IMR-90 (cell line): ENCODE results near the gene RNFT2. TPM values are rescaled to one million over a fixed set of nuclear protein-coding genes. Genes with fewer than 3 reads are reported as not detected.
A peak's percentile ranks its signal among the peaks of the same experiment; 100 is the strongest.

ENCODE experiments used
- ATAC-seq: fragments of 200-7000 bp; cut with Tn5 transposase; 2 replicates; pipeline ENCODE4 v1.9.1; 2020; ENCODE audit warnings: low read depth, mild to moderate bottlenecking, moderate library complexity
- BruUV-seq: library from RNA; stranded (reverse); fragments of 400-500 nt; replicated peaks from 2 replicates; lab custom pipeline; 2021; lab: Mats Ljungman, UMichigan
- CTCF ChIA-PET: fragments of 300-600 bp; formaldehyde crosslinking; extraction: SDS; loops from one replicate; lab custom pipeline; 2021; ENCODE audit warnings: antibody characterized with exemption; lab: Yijun Ruan, JAX
- POLR2A ChIA-PET: fragments of 300-600 bp; sonication (Branson Sonifier 250); formaldehyde crosslinking; loops from one replicate; lab custom pipeline; 2022; ENCODE audit warnings: antibody characterized with exemption; ENCODE audit not compliant: unreplicated experiment; lab: Charles Lee
- DNase-seq: peaks from one replicate; pipeline ENCODE4 v3.0.0; 2013
- H2AFZ ChIP-seq: replicated peaks from 2 replicates; pipeline ENCODE3; 2013; ENCODE audit warnings: low read length, mild to moderate bottlenecking; ENCODE audit not compliant: poor library complexity
- H2AK5ac ChIP-seq: 2 replicates; pipeline ENCODE4 v1.6.1; 2013; ENCODE audit warnings: low read depth, low read length, inconsistent platforms
- H2AK9ac ChIP-seq: replicated peaks from 2 replicates; pipeline ENCODE3; 2013; ENCODE audit warnings: mild to moderate bottlenecking, low read depth, low read length, moderate library complexity; ENCODE audit not compliant: poor library complexity
- H2BK120ac ChIP-seq: 2 replicates; pipeline ENCODE4 v1.6.1; 2013; ENCODE audit warnings: low read depth, low read length, inconsistent platforms
- H2BK15ac ChIP-seq: 3 replicates; pipeline ENCODE4 v1.6.1; 2013; ENCODE audit warnings: low read depth, low read length, inconsistent platforms
- H2BK20ac ChIP-seq: 2 replicates; pipeline ENCODE4 v1.6.1; 2013; ENCODE audit warnings: low read depth, mild to moderate bottlenecking, inconsistent platforms, low read length, moderate library complexity
- H2BK5ac ChIP-seq: 2 replicates; pipeline ENCODE4 v1.6.1; 2013; ENCODE audit warnings: mild to moderate bottlenecking, low read depth, low read length, inconsistent platforms; ENCODE audit not compliant: poor library complexity, severe bottlenecking
- H3K14ac ChIP-seq: replicated peaks from 2 replicates; pipeline ENCODE4 v1.6.1; 2013; ENCODE audit warnings: low read depth, low read length, inconsistent platforms
- H3K18ac ChIP-seq: 2 replicates; pipeline ENCODE4 v1.6.1; 2013; ENCODE audit warnings: low read depth, low read length, control low read depth
- H3K23ac ChIP-seq: 2 replicates; pipeline ENCODE4 v1.6.1; 2013; ENCODE audit warnings: low read depth, low read length, inconsistent platforms
- H3K27ac ChIP-seq: 2 replicates; pipeline ENCODE4 v1.5.1; 2013; ENCODE audit warnings: mild to moderate bottlenecking, control low read depth, low read length; ENCODE audit not compliant: insufficient read depth
- H3K27me3 ChIP-seq: 2 replicates; pipeline ENCODE4 v1.6.1; 2013; ENCODE audit warnings: low read length; ENCODE audit not compliant: control insufficient read depth, insufficient read depth
- H3K36me3 ChIP-seq: 2 replicates; pipeline ENCODE4 v1.6.1; 2013; ENCODE audit warnings: low read length, mixed read lengths; ENCODE audit not compliant: control insufficient read depth, insufficient read depth
- H3K4ac ChIP-seq: 2 replicates; pipeline ENCODE4 v1.6.1; 2013; ENCODE audit warnings: low read depth, low read length, inconsistent platforms
- H3K4me1 ChIP-seq: 2 replicates; pipeline ENCODE4 v1.6.1; 2013; ENCODE audit warnings: low read length, mixed read lengths; ENCODE audit not compliant: control insufficient read depth, insufficient read depth
- H3K4me2 ChIP-seq: 2 replicates; pipeline ENCODE4 v1.6.1; 2013; ENCODE audit warnings: low read depth, mild to moderate bottlenecking, control low read depth, low read length, moderate library complexity
- H3K4me3 ChIP-seq: 2 replicates; pipeline ENCODE4 v1.5.1; 2013; ENCODE audit warnings: low read depth, mild to moderate bottlenecking, control low read depth, low read length, moderate library complexity; ENCODE audit not compliant: insufficient read depth
- H3K56ac ChIP-seq: 2 replicates; pipeline ENCODE4 v1.6.1; 2013; ENCODE audit warnings: low read length, inconsistent platforms; ENCODE audit not compliant: insufficient read depth; ENCODE audit errors: extremely low read depth
- H3K79me1 ChIP-seq, 2 experiments: 2 replicates each; pipeline ENCODE4 v1.6.1; 2013; ENCODE audit warnings: low read length in 2 of 2, inconsistent platforms in 1 of 2, low read depth in 1 of 2
- H3K9ac ChIP-seq: 2 replicates; pipeline ENCODE4 v1.6.1; 2013; ENCODE audit warnings: low read depth, low read length, control low read depth
- H3K9me1 ChIP-seq: 2 replicates; pipeline ENCODE4 v1.6.1; 2013; ENCODE audit warnings: low read length, inconsistent platforms; ENCODE audit not compliant: insufficient read depth
- H3K9me3 ChIP-seq: 2 replicates; pipeline ENCODE4 v1.6.1; 2013; ENCODE audit warnings: low read length; ENCODE audit not compliant: control insufficient read depth, insufficient read depth
- H4K20me1 ChIP-seq: 2 replicates; pipeline ENCODE4 v1.6.1; 2013; ENCODE audit warnings: low read length, inconsistent platforms; ENCODE audit not compliant: insufficient read depth
- H4K5ac ChIP-seq: 2 replicates; pipeline ENCODE4 v1.6.1; 2013; ENCODE audit warnings: mild to moderate bottlenecking, low read depth, low read length, control low read depth
- H4K8ac ChIP-seq, 2 experiments: 2 replicates each; pipeline ENCODE4 v1.6.1; 2013; ENCODE audit warnings: low read depth in 2 of 2, low read length in 2 of 2, control low read depth in 1 of 2, inconsistent platforms in 1 of 2
- H4K91ac ChIP-seq: 2 replicates; pipeline ENCODE4 v1.6.1; 2013; ENCODE audit warnings: low read depth, low read length, inconsistent platforms; ENCODE audit not compliant: insufficient read depth
- NFE2L2 ChIP-seq: fragments of 150-350 bp; IDR thresholded peaks from 2 replicates; pipeline ENCODE4 v1.6.1; 2016; ENCODE audit warnings: low read depth, mild to moderate bottlenecking, low read length
- POLR2A ChIP-seq: IDR thresholded peaks from 2 replicates; pipeline ENCODE4 v1.6.1; 2012; ENCODE audit warnings: mild to moderate bottlenecking, low read depth, low read length
- RAD21 ChIP-seq: IDR thresholded peaks from 2 replicates; pipeline ENCODE4 v1.6.1; 2012; ENCODE audit warnings: low read length, improper control_type of control experiment
- USF2 ChIP-seq: fragments of 150-350 bp; IDR thresholded peaks from 2 replicates; pipeline ENCODE4 v1.6.1; 2017; ENCODE audit warnings: mild to moderate bottlenecking, antibody characterized with exemption, low read length, low read depth
- WGBS, 2 experiments: methylation state at CpG; one replicate each; pipeline versions ENCODE4 v1.1.5 to v1.1.7; 2013; ENCODE audit warnings: missing lambda C conversion rate in 2 of 2; ENCODE audit not compliant: insufficient read length in 1 of 2; ENCODE audit errors: extremely low coverage in 2 of 2; 5-methylcytosine and 5-hydroxymethylcytosine counted together
- dilution Hi-C: fragments of 300-500 bp; cut with HindIII; formaldehyde crosslinking; loops from one replicate; pipeline ENCODE4 v1.14.3; 2018; ENCODE audit warnings: low sequenced_read_pairs; ENCODE audit not compliant: unreplicated experiment
- in situ Hi-C: fragments of 300-500 bp; cut with MboI; formaldehyde crosslinking; loops from 3 replicates; pipeline ENCODE4 v1.14.3; 2019; ENCODE audit warnings: low sequenced_read_pairs, inconsistent platforms, mixed read lengths
- intact Hi-C: fragments of 100-400 bp; cut with micrococcal nuclease; formaldehyde crosslinking; loops from 2 replicates; pipeline ENCODE4 v1.10.0; 2022
- polyA plus RNA-seq, 3 experiments: library from polyadenylated mRNA; depleted of rRNA; stranded (reverse); fragments of >200 nt; gene quantifications; 2 replicates each; pipeline ENCODE4 v1.2.3, GENCODE V29; 2012; ENCODE audit warnings: low replicate concordance in 1 of 3
- total RNA-seq: library from RNA; depleted of rRNA; stranded (reverse); fragments of >200 nt; gene quantifications from 2 replicates; pipeline ENCODE4 v1.2.3, GENCODE V29; 2012

Gene RNFT2
- total and polyA plus RNA-seq, 2 of the 4 experiments (the other 2 are of a cell fraction) = 1.6 to 2.3 TPM

GRCh38 chr12:116759783-116760621, 21.9 kb downstream of the RNFT2 start:
- Histone ChIP-seq H2AK5ac (no peak overlapping the region), H2AFZ (peak overlapping the region; percentile 43), H3K36me3 (no peaks in the 10 kb centered on the region), H3K9me1 (no peaks in the 10 kb centered on the region), H3K4me2 (no peak overlapping the region), H3K4ac (no peak overlapping the region), H3K9ac (no peak overlapping the region), H3K4me3 (no peak overlapping the region), H4K5ac (no peak overlapping the region), H2AK9ac (no peak overlapping the region), H3K27me3 (no peaks in the 10 kb centered on the region), H3K14ac (no peak overlapping the region), H3K56ac (no peak overlapping the region), H3K79me1 (no peaks in the 10 kb centered on the region), H4K8ac (no peak overlapping the region), H3K9me3 (no peaks in the 10 kb centered on the region), H4K91ac (no peak overlapping the region), H3K27ac (no peak overlapping the region), H2BK120ac (no peak overlapping the region), H3K4me1 (no peaks in the 10 kb centered on the region), H3K23ac (no peak overlapping the region), H2BK15ac (no peak overlapping the region), H2BK5ac (no peak overlapping the region), H3K18ac (no peak overlapping the region), H4K20me1 (no peaks in the 10 kb centered on the region), H2BK20ac (no peak overlapping the region)
- intact Hi-C loops = no loop called here
- ChIA-PET POLR2A (no interaction called here), CTCF (no interaction called here)
- dilution Hi-C loops = no loop called here
- DNase-seq (no peak), ATAC-seq (no peak)
- WGBS, 2 experiments = 78% methylated on average over 5 of the region's 22 CpGs; no CpG with 5 or more reads in 1 of the 2 experiments
- TF ChIP-seq NFE2L2 = peak; percentile 7; the same call in 1 of the 2 replicates
- no peak for TF ChIP-seq POLR2A
- no peak for TF ChIP-seq USF2
- TF ChIP-seq RAD21 = no peak
- in situ Hi-C loops = no loop called here
- BruUV-seq = no TSS peak
